ENCODE measurements around the gene FRMPD2. TPM values are rescaled to one million over a fixed set of nuclear protein-coding genes. Genes with fewer than 3 reads are reported as not detected.

Gene FRMPD2
- total RNA-seq, 1 donor from 2014 or later: 0.80 TPM

- Mint-ChIP-seq H3K27me3 (peaks cover 3% of the 10 kb centered on the region), H3K4me1 (ENCODE audit: unreplicated experiment) (peaks cover 3% of the 10 kb centered on the region), H3K4me3 (no peak overlapping the region), H3K36me3 (no peaks in the 10 kb centered on the region), H3K27ac (no peak overlapping the region), H3K9me3 (no peaks in the 10 kb centered on the region)
- no peak for TF ChIP-seq CTCF (conservative IDR thresholded peaks at IDR 0.05)
- no peak for DNase-seq (ENCODE audit: extremely low spot score, unreplicated experiment)
These were observed 74.7 kb downstream of the FRMPD2 start for GRCh38 chr10:48199580-48200377.

GRCh38 chr10:48197236-48197899 lies 77.1 kb downstream of the FRMPD2 start:
- H3K36me3 Mint-ChIP-seq: no peaks in the 10 kb centered on the region
- no peak for TF ChIP-seq CTCF (conservative IDR thresholded peaks at IDR 0.05)
- peaks cover 3% of the 10 kb centered on the region for H3K27me3 Mint-ChIP-seq
- DNase-seq (ENCODE audit: extremely low spot score, unreplicated experiment): no peak
- H3K4me1 Mint-ChIP-seq (ENCODE audit: unreplicated experiment): peaks cover 12% of the 10 kb centered on the region
- H3K27ac Mint-ChIP-seq: no peak overlapping the region
- H3K4me3 Mint-ChIP-seq: no peak overlapping the region
- H3K9me3 Mint-ChIP-seq: no peaks in the 10 kb centered on the region

- H3K4me3 Mint-ChIP-seq: no peak overlapping the region
These were observed 78.7 kb downstream of the FRMPD2 start for GRCh38 chr10:48195803-48196202.

GRCh38 chr10:48194830-48195229 lies 79.7 kb downstream of the FRMPD2 start:
- no peak overlapping the region for H3K27ac Mint-ChIP-seq
- no peaks in the 10 kb centered on the region for H3K36me3 Mint-ChIP-seq
- H3K9me3 Mint-ChIP-seq: no peaks in the 10 kb centered on the region
- no peak for DNase-seq (ENCODE audit: extremely low spot score, unreplicated experiment)
- peaks cover 12% of the 10 kb centered on the region for H3K4me1 Mint-ChIP-seq (ENCODE audit: unreplicated experiment)
- no peak for TF ChIP-seq CTCF (conservative IDR thresholded peaks at IDR 0.05)
- H3K27me3 Mint-ChIP-seq: peaks cover 3% of the 10 kb centered on the region
- no peak overlapping the region for H3K4me3 Mint-ChIP-seq

More at GRCh38 chr10:48195803-48196202, 78.7 kb downstream of the FRMPD2 start:
- Mint-ChIP-seq H3K27ac (no peak overlapping the region), H3K27me3 (peaks cover 3% of the 10 kb centered on the region), H3K36me3 (no peaks in the 10 kb centered on the region), H3K9me3 (no peaks in the 10 kb centered on the region), H3K4me1 (ENCODE audit: unreplicated experiment) (peaks cover 12% of the 10 kb centered on the region)
- no peak for TF ChIP-seq CTCF (conservative IDR thresholded peaks at IDR 0.05)
- no peak for DNase-seq (ENCODE audit: extremely low spot score, unreplicated experiment)

- no peak for TF ChIP-seq CTCF (conservative IDR thresholded peaks at IDR 0.05)
- Mint-ChIP-seq H3K27ac (no peak overlapping the region), H3K4me3 (no peak overlapping the region), H3K9me3 (no peaks in the 10 kb centered on the region), H3K27me3 (no peaks in the 10 kb centered on the region), H3K36me3 (no peaks in the 10 kb centered on the region), H3K4me1 (ENCODE audit: unreplicated experiment) (peaks cover 9% of the 10 kb centered on the region)
- no peak for DNase-seq (ENCODE audit: extremely low spot score, unreplicated experiment)
These were observed 80.9 kb downstream of the FRMPD2 start for GRCh38 chr10:48193556-48193955.

All from type B pancreatic cell (in vitro differentiated cells).